ENCODE results near the gene GABRB3. TPM values are rescaled to one million over a fixed set of nuclear protein-coding genes. Genes with fewer than 3 reads are reported as not detected.

Gene GABRB3
- total and polyA plus RNA-seq, 2 of the 8 experiments (the other 6 are each of a cell fraction or from before 2014, with no cell fraction given), result 98.8 to 163 TPM

DNA sequence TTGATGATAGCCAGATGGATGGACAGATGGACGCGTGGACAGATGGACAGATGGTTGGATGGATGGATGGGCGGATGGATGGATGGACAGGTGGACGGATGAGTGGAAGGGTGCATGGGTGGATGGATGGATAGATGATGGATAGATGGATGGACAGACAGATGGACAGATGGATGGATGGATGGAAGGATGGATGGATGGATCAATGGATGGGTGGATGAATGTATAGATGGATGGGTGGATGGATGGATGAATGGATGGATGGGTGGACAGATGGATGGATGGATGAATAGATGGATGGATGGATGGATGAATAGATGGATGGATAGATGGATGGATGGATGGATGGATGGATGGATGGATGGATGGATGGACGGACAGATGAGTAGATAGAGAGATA lies 40.9 kb downstream of the GABRB3 start (continued):
- TF ChIP-seq, protein P1, sequence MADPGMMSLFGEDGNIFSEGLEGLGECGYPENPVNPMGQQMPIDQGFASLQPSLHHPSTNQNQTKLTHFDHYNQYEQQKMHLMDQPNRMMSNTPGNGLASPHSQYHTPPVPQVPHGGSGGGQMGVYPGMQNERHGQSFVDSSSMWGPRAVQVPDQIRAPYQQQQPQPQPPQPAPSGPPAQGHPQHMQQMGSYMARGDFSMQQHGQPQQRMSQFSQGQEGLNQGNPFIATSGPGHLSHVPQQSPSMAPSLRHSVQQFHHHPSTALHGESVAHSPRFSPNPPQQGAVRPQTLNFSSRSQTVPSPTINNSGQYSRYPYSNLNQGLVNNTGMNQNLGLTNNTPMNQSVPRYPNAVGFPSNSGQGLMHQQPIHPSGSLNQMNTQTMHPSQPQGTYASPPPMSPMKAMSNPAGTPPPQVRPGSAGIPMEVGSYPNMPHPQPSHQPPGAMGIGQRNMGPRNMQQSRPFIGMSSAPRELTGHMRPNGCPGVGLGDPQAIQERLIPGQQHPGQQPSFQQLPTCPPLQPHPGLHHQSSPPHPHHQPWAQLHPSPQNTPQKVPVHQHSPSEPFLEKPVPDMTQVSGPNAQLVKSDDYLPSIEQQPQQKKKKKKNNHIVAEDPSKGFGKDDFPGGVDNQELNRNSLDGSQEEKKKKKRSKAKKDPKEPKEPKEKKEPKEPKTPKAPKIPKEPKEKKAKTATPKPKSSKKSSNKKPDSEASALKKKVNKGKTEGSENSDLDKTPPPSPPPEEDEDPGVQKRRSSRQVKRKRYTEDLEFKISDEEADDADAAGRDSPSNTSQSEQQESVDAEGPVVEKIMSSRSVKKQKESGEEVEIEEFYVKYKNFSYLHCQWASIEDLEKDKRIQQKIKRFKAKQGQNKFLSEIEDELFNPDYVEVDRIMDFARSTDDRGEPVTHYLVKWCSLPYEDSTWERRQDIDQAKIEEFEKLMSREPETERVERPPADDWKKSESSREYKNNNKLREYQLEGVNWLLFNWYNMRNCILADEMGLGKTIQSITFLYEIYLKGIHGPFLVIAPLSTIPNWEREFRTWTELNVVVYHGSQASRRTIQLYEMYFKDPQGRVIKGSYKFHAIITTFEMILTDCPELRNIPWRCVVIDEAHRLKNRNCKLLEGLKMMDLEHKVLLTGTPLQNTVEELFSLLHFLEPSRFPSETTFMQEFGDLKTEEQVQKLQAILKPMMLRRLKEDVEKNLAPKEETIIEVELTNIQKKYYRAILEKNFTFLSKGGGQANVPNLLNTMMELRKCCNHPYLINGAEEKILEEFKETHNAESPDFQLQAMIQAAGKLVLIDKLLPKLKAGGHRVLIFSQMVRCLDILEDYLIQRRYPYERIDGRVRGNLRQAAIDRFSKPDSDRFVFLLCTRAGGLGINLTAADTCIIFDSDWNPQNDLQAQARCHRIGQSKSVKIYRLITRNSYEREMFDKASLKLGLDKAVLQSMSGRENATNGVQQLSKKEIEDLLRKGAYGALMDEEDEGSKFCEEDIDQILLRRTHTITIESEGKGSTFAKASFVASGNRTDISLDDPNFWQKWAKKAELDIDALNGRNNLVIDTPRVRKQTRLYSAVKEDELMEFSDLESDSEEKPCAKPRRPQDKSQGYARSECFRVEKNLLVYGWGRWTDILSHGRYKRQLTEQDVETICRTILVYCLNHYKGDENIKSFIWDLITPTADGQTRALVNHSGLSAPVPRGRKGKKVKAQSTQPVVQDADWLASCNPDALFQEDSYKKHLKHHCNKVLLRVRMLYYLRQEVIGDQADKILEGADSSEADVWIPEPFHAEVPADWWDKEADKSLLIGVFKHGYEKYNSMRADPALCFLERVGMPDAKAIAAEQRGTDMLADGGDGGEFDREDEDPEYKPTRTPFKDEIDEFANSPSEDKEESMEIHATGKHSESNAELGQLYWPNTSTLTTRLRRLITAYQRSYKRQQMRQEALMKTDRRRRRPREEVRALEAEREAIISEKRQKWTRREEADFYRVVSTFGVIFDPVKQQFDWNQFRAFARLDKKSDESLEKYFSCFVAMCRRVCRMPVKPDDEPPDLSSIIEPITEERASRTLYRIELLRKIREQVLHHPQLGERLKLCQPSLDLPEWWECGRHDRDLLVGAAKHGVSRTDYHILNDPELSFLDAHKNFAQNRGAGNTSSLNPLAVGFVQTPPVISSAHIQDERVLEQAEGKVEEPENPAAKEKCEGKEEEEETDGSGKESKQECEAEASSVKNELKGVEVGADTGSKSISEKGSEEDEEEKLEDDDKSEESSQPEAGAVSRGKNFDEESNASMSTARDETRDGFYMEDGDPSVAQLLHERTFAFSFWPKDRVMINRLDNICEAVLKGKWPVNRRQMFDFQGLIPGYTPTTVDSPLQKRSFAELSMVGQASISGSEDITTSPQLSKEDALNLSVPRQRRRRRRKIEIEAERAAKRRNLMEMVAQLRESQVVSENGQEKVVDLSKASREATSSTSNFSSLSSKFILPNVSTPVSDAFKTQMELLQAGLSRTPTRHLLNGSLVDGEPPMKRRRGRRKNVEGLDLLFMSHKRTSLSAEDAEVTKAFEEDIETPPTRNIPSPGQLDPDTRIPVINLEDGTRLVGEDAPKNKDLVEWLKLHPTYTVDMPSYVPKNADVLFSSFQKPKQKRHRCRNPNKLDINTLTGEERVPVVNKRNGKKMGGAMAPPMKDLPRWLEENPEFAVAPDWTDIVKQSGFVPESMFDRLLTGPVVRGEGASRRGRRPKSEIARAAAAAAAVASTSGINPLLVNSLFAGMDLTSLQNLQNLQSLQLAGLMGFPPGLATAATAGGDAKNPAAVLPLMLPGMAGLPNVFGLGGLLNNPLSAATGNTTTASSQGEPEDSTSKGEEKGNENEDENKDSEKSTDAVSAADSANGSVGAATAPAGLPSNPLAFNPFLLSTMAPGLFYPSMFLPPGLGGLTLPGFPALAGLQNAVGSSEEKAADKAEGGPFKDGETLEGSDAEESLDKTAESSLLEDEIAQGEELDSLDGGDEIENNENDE (IDR thresholded peaks at IDR 0.05; ENCODE audit: insufficient replicate concordance, low read length), result no peak
- no peak for TF ChIP-seq ZNF274 (IDR thresholded peaks at IDR 0.05; ENCODE audit: borderline replicate concordance, extremely low read depth, low read length)

Measured in H1 (cell line).